GM19324 (cell line): ENCODE data around the gene ALDH1A1.

Experiments used
- ATAC-seq: cut with Tn5 transposase; IDR thresholded peaks from one replicate; pipeline ENCODE4 v1.9.1; 2021; ENCODE audit warnings: mild to moderate bottlenecking, moderate library complexity; ENCODE audit not compliant: unreplicated experiment, low FRiP score

The ALDH1A1 gene

GRCh38 chr9:72952914-72953313 is at the start of gene ALDH1A1:
Gene ALDH1A1 (minus strand): TSS chr9:72953053. CDS start chr9:72953000, 53 bp downstream.
- no peak for ATAC-seq

GRCh38 chr9:73001860-73002259 is 49.0 kb upstream of the ALDH1A1 start:
- no peak for ATAC-seq

DNA sequence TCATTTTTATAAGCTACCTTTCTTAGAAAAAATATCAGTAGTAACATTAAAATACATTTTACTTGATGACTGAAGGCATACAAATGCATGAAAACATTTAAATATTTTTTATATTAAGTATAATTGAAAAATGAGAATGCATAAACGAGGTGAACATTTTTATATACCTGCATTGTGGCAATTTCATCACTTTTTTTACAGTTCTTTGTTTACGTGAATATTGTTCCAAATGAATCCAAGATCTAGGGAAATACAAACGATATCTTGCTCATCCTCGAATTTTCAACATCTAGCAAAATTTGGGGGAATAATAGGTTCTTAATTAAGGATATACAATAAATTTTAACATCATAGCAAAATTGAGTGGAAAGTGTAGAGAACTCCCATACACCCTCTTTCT is 45.5 kb upstream of the ALDH1A1 start:
- ATAC-seq = no peak

DNA sequence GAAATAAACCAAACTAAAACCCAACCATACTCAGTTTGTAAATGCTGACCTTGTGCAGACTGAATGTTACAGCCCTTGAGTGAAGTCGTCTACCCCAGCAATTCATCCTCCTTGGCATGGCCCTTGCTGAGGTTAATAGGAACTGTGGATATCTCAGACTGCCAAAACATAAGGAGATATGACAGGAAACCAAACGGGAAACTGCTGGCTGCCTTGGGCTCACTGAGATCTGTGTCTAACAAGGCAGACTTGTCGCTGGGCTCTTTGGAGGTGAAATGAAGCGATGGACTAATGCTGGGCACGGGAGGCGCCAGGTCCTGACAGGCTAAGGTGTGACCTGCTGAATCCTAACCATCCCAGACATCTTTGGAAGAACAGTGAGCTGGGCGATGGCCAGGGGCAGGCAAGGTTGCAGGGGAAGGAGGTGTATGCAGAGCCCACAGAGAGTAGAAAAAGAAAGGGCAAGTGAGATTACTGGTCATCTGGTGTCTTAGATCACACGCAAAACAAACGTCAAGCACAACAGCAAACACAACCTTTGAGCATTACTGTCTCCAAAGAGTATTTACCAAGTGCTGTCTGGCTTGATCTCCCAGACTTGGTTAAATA is 44.6 kb upstream of the ALDH1A1 start:
- ATAC-seq = no peak

GRCh38 chr9:72996684-72997314 is 43.9 kb upstream of the ALDH1A1 start:
- ATAC-seq = no peak

DNA sequence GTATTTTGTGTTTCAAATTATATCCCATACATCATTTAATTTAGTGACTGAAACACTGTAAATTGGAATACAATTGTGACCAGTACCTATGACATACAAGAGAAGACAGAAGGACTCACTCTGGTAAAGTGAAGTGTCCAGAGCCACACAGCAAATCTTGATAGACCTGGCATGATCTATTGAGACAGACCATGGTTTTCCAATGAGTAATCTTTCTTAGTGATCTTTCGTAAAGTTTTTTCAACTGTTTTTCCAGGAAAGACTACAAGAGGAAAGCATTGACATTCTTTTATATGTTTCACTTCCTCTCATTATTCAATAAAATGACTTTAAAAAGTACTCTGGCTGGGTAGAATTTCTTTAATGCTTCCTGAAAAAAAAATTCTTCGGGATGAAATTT is 43.3 kb upstream of the ALDH1A1 start:
- ATAC-seq = no peak

GRCh38 chr9:72995131-72996024 is 42.5 kb upstream of the ALDH1A1 start:
- no peak for ATAC-seq

DNA sequence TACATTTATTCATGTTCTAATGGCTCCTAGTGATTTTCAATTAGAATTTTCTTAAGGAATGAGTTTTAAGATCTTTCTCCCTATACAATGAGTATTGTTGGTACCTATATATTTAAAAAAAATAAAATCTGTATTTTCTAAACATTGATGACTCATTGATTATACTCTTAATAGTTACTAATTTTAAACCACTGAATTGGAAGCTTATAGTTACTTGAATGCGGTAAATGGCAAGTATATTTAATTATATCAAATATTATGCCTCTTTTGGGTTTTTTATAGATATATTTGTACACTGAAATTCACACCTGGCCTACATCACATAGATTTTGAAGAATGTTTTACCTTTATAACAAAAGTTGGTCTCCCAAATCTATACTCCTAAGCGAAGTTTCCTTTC is 38.9 kb upstream of the ALDH1A1 start:
- no peak for ATAC-seq

- ATAC-seq = no peak
Measured at GRCh38 chr9:72990397-72991182, 37.7 kb upstream of the ALDH1A1 start.

DNA sequence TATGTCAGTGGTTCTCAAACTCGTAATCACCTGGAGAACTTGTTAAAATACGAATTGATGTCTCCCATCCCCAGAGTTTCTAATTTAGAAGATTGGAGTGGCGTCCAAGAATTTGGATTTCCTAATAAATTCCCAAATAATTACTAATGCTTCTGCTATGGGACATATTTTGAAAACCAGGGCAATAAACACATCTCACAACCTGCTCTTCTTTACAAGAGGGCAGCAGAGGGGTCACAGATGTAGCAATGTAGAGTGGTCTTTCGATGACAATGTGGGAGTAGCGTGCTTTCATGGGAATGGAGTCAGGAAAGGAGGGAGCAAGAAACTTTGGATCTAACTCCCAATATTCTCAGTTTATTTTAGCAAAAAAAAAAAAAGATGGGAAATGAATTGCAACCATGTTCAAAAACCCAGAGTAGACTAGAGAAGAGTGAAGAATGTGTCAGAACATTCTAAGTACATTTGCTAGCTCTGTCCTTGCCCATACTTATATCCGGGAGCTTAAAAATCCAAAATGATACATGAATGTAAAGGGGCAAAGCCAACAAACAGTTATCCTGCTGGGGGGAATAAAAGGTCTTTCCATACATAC is 33.8 kb upstream of the ALDH1A1 start:
- no peak for ATAC-seq

- ATAC-seq = no peak
Measured at GRCh38 chr9:72985746-72986145, 32.9 kb upstream of the ALDH1A1 start.

DNA sequence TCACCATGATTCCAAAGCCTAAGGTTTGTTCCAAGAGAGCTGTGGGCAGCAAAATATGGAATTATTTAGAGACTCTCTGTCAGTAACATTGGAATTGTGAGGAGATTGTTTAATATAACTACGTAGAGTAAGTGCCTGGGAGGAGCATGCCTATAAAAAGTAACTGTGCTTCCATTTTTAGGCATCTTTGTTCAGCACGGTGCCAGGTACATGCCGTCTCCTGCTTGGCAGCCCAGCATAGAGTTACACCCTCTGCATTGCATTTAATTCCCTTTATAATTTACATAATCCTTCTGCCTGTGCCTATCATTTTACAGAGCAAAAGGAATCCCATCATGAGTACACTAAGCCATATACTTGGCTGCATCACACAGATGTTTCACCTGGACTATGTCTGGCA is 32.1 kb upstream of the ALDH1A1 start:
- no peak for ATAC-seq

GRCh38 chr9:72984226-72984947 is 31.5 kb upstream of the ALDH1A1 start:
- ATAC-seq = no peak

- ATAC-seq = no peak
Measured at GRCh38 chr9:72983512-72984225, 30.8 kb upstream of the ALDH1A1 start.

GRCh38 chr9:72983056-72983455 is 30.2 kb upstream of the ALDH1A1 start:
- ATAC-seq = no peak

- ATAC-seq = no peak
Measured at GRCh38 chr9:72982146-72982799, 29.4 kb upstream of the ALDH1A1 start.

GRCh38 chr9:72981433-72981832 is 28.6 kb upstream of the ALDH1A1 start:
- no peak for ATAC-seq

DNA sequence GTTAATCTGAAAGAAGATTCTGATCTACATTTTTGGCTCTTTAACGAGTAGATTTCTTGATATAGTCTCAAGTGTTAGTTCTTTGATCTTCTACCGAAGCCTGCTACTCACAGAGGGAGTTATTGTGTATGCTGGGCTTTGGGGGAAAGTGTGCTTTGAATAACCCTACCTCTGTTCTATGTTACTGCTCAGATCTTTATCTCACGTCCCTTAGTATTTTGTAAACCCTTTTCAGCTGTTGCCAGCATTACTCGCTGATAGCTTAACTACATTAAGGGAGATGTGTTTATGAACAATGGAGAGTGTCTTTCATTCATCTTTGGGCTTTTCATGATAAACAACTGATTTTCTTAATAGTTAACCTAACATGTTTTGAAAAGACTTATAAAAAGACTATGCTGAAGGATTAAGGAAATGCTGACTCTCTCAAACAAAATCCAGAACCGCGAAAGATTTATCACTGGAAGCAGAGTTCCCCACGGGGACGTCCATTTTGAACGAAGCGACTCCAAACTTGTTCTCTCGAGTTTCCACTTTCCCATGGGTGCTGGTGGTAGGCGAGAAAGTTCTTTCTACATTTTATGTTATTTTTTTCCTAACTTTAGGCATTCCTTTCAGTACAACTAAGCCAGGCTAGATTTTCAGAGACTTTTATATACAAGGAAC is 27.9 kb upstream of the ALDH1A1 start:
- ATAC-seq = no peak
